ENCODE data around the gene CRHR2. TPM values are rescaled to one million over a fixed set of nuclear protein-coding genes. Genes with fewer than 3 reads are reported as not detected.

Gene CRHR2
- total and polyA plus RNA-seq, 2 of the 4 experiments (the other 2 are of a cell fraction) = not detected

DNA sequence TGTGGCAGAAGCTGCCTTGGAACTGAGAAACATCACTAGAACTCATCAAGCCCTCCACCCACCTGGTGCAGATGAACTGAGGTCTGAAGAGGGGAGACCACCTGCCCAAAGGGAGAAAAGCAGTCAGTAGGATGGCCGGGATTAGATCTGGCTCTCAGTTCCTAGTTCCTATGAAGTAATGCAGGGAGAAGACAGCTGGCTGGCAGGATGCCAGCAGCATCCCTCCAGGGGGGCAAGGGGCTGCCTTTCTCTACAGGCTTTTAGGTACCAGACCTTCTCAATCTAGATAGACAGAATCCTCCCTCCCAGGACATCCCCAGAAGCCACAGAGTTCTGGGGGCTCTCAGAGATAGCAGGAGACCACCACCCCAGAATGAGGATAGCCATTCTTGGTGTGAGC lies 7.8 kb downstream of the CRHR2 start:
- H3K4ac ChIP-seq (ENCODE audit: low read depth, low read length) = no peak overlapping the region
- no peak overlapping the region for H4K8ac ChIP-seq (ENCODE audit: low read depth in 2 of 2, low read length in 2 of 2)
- no peak overlapping the region for H2AK5ac ChIP-seq (ENCODE audit: low read depth, low read length)
- no peak overlapping the region for H3K18ac ChIP-seq (ENCODE audit: low read depth, low read length)
- H3K9ac ChIP-seq (ENCODE audit: low read depth, low read length) = no peak overlapping the region
- no peaks in the 10 kb centered on the region for H3K9me1 ChIP-seq (ENCODE audit: insufficient read depth, low read length)
- no peak overlapping the region for H2BK5ac ChIP-seq (ENCODE audit: low read depth, low read length, poor library complexity, severe bottlenecking)
- H2BK15ac ChIP-seq (ENCODE audit: low read depth, low read length) = no peak overlapping the region
- H2AFZ ChIP-seq (replicated peaks; ENCODE audit: low read length, poor library complexity) = peak overlapping the region; percentile 37
- in situ Hi-C loops (cut with MboI; ENCODE audit: low sequenced_read_pairs) (no loop called here), intact Hi-C loops (cut with micrococcal nuclease) (no loop called here), dilution Hi-C loops (cut with HindIII; ENCODE audit: low sequenced_read_pairs, unreplicated experiment) (no loop called here)
- no peak overlapping the region for H2AK9ac ChIP-seq (replicated peaks; ENCODE audit: low read depth, low read length, poor library complexity)
- H2BK120ac ChIP-seq (ENCODE audit: low read depth, low read length) = no peak overlapping the region
- H4K5ac ChIP-seq (ENCODE audit: low read depth, low read length) = no peak overlapping the region
- ATAC-seq (ENCODE audit: low read depth) = no peak
- BruUV-seq (replicated peaks) = no TSS peak
- H3K4me2 ChIP-seq (ENCODE audit: low read depth, low read length) = no peak overlapping the region
- H3K23ac ChIP-seq (ENCODE audit: low read depth, low read length) = no peak overlapping the region
- no peak overlapping the region for H3K4me3 ChIP-seq (ENCODE audit: insufficient read depth, low read depth, low read length)
- WGBS, 2 experiments (ENCODE audit: extremely low coverage in 2 of 2, insufficient read length in 1 of 2) = no CpG with 5 or more reads among the region's 1 CpG
- no peak for DNase-seq
- H2BK20ac ChIP-seq (ENCODE audit: low read depth, low read length) = no peak overlapping the region
- no peak overlapping the region for H3K27ac ChIP-seq (ENCODE audit: insufficient read depth, low read length)
- H3K36me3 ChIP-seq (ENCODE audit: control insufficient read depth, insufficient read depth, low read length) = no peaks in the 10 kb centered on the region
- ChIA-PET POLR2A (ENCODE audit: unreplicated experiment) (no interaction called here), CTCF (interaction anchor here (1.5 kb wide), 1 partner anchor 8 kb away, joined by 3 read pairs; the partner anchor contains the start of gene CRHR2)
- H3K27me3 ChIP-seq (ENCODE audit: control insufficient read depth, insufficient read depth, low read length) = peaks cover 40% of the 10 kb centered on the region
- no peak overlapping the region for H3K14ac ChIP-seq (replicated peaks; ENCODE audit: low read depth, low read length)
- H4K91ac ChIP-seq (ENCODE audit: insufficient read depth, low read depth, low read length) = no peak overlapping the region
- H3K56ac ChIP-seq (ENCODE audit: extremely low read depth, insufficient read depth, low read length) = no peak overlapping the region
- no peaks in the 10 kb centered on the region for H4K20me1 ChIP-seq (ENCODE audit: insufficient read depth, low read length)
- no peak for TF ChIP-seq FOS (IDR thresholded peaks at IDR 0.05; ENCODE audit: low read depth, low read length)
- no peak for TF ChIP-seq SMC3 (IDR thresholded peaks at IDR 0.05; ENCODE audit: low read depth, low read length)
- no peak for TF ChIP-seq POLR2A (IDR thresholded peaks at IDR 0.05; ENCODE audit: low read depth, low read length)
- TF ChIP-seq RCOR1 (IDR thresholded peaks at IDR 0.05; ENCODE audit: insufficient replicate concordance, low read length) = no peak
- TF ChIP-seq, protein P1, sequence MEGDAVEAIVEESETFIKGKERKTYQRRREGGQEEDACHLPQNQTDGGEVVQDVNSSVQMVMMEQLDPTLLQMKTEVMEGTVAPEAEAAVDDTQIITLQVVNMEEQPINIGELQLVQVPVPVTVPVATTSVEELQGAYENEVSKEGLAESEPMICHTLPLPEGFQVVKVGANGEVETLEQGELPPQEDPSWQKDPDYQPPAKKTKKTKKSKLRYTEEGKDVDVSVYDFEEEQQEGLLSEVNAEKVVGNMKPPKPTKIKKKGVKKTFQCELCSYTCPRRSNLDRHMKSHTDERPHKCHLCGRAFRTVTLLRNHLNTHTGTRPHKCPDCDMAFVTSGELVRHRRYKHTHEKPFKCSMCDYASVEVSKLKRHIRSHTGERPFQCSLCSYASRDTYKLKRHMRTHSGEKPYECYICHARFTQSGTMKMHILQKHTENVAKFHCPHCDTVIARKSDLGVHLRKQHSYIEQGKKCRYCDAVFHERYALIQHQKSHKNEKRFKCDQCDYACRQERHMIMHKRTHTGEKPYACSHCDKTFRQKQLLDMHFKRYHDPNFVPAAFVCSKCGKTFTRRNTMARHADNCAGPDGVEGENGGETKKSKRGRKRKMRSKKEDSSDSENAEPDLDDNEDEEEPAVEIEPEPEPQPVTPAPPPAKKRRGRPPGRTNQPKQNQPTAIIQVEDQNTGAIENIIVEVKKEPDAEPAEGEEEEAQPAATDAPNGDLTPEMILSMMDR (conservative IDR thresholded peaks at IDR 0.05; ENCODE audit: low read depth, low read length) = no peak
- TF ChIP-seq, protein P2, sequence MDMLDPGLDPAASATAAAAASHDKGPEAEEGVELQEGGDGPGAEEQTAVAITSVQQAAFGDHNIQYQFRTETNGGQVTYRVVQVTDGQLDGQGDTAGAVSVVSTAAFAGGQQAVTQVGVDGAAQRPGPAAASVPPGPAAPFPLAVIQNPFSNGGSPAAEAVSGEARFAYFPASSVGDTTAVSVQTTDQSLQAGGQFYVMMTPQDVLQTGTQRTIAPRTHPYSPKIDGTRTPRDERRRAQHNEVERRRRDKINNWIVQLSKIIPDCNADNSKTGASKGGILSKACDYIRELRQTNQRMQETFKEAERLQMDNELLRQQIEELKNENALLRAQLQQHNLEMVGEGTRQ (IDR thresholded peaks at IDR 0.05; ENCODE audit: low read depth, low read length) = no peak
- TF ChIP-seq BHLHE40 (IDR thresholded peaks at IDR 0.05; ENCODE audit: low read depth, low read length) = no peak
- no peak for TF ChIP-seq MAZ (IDR thresholded peaks at IDR 0.05; ENCODE audit: borderline replicate concordance, low read depth, low read length)
- no peak for TF ChIP-seq CEBPB (IDR thresholded peaks at IDR 0.05; ENCODE audit: low read depth, low read length)
- TF ChIP-seq MXI1 (IDR thresholded peaks at IDR 0.05; ENCODE audit: borderline replicate concordance, low read depth, low read length) = no peak
- no peak for TF ChIP-seq RFX5 (IDR thresholded peaks at IDR 0.05; ENCODE audit: low read depth, low read length)
- no peak for TF ChIP-seq RAD21 (IDR thresholded peaks at IDR 0.05; ENCODE audit: low read length)
- TF ChIP-seq, protein P3, sequence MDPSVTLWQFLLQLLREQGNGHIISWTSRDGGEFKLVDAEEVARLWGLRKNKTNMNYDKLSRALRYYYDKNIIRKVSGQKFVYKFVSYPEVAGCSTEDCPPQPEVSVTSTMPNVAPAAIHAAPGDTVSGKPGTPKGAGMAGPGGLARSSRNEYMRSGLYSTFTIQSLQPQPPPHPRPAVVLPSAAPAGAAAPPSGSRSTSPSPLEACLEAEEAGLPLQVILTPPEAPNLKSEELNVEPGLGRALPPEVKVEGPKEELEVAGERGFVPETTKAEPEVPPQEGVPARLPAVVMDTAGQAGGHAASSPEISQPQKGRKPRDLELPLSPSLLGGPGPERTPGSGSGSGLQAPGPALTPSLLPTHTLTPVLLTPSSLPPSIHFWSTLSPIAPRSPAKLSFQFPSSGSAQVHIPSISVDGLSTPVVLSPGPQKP (IDR thresholded peaks at IDR 0.05; ENCODE audit: borderline replicate concordance, low read depth, low read length) = no peak
- TF ChIP-seq NFE2L2 (IDR thresholded peaks at IDR 0.05; ENCODE audit: low read depth, low read length) = no peak
- TF ChIP-seq MAFK (IDR thresholded peaks at IDR 0.05; ENCODE audit: low read depth, low read length) = no peak
- no peak for TF ChIP-seq CHD1 (IDR thresholded peaks at IDR 0.05; ENCODE audit: low read depth, low read length)
- no peaks in the 10 kb centered on the region for H3K79me1 ChIP-seq (ENCODE audit: low read depth in 1 of 2, low read length in 2 of 2)
- H3K4me1 ChIP-seq (ENCODE audit: control insufficient read depth, insufficient read depth, low read length) = no peaks in the 10 kb centered on the region
- peaks cover 2% of the 10 kb centered on the region; the same call in 1 of the 2 replicates for H3K9me3 ChIP-seq (ENCODE audit: control insufficient read depth, insufficient read depth, low read length)
